GM12801 (cell line): ENCODE results near the gene PRTN3.

Source experiments
- CTCF ChIP-seq: IDR thresholded peaks from one replicate; pipeline ENCODE4 v1.5.1; 2011; ENCODE audit warnings: control low read depth; ENCODE audit not compliant: insufficient read length; ENCODE audit errors: extremely low read depth

The PRTN3 gene

GRCh38 chr19:810883-811489 is 29.8 kb upstream of the PRTN3 start:
- no peak for TF ChIP-seq CTCF

- TF ChIP-seq CTCF, result no peak
Measured at GRCh38 chr19:811506-812048, 29.2 kb upstream of the PRTN3 start.

GRCh38 chr19:812049-812746 is 28.6 kb upstream of the PRTN3 start:
- no peak for TF ChIP-seq CTCF

GRCh38 chr19:812747-813218 is 28.0 kb upstream of the PRTN3 start:
- no peak for TF ChIP-seq CTCF

GRCh38 chr19:813219-814151 is 27.3 kb upstream of the PRTN3 start:
- TF ChIP-seq CTCF, result no peak

- TF ChIP-seq CTCF, result no peak
Measured at GRCh38 chr19:814152-815078, 26.4 kb upstream of the PRTN3 start.
